HG02970 (cell line): ENCODE measurements around the gene SHBG.
"Not testable (repeated sequence)": the region's sequence is repeated elsewhere in the genome, so short reads cannot be mapped to it uniquely, and the experiment has no call there.

Experiments
- ATAC-seq: cut with Tn5 transposase; IDR thresholded peaks from one replicate; pipeline ENCODE4 v1.9.1; 2021; ENCODE audit warnings: mild to moderate bottlenecking, moderate library complexity, moderate number of reproducible peaks; ENCODE audit not compliant: unreplicated experiment, low FRiP score

Gene SHBG

GRCh38 chr17:7641635-7642034 is 11.7 kb downstream of the SHBG start:
- not testable (repeated sequence) for ATAC-seq

GRCh38 chr17:7644775-7645174 is 14.8 kb downstream of the SHBG start:
- no peak for ATAC-seq

GRCh38 chr17:7646457-7646856 is 16.5 kb downstream of the SHBG start:
- ATAC-seq = no peak

- ATAC-seq = no peak
Observed at GRCh38 chr17:7647018-7647417, 17.1 kb downstream of the SHBG start.

- ATAC-seq = no peak
Observed at GRCh38 chr17:7650509-7651096, 20.7 kb downstream of the SHBG start, which contains the start of gene ATP1B2. TSS of gene ATP1B2 (plus strand) at chr17:7650926. CDS start at chr17:7651519, 593 bp downstream.

- no peak for ATAC-seq
Observed at GRCh38 chr17:7651097-7651664, 21.2 kb downstream of the SHBG start.

GRCh38 chr17:7651665-7652387 is 21.9 kb downstream of the SHBG start:
- ATAC-seq = no peak

GRCh38 chr17:7652388-7653356 is 22.7 kb downstream of the SHBG start:
- no peak for ATAC-seq

GRCh38 chr17:7654832-7655540 is 25.1 kb downstream of the SHBG start:
- ATAC-seq = no peak

- no peak for ATAC-seq
Observed at GRCh38 chr17:7655541-7655840, 25.6 kb downstream of the SHBG start.

- ATAC-seq = no peak
Observed at GRCh38 chr17:7656958-7657609, 27.1 kb downstream of the SHBG start.

- no peak for ATAC-seq
Observed at GRCh38 chr17:7667656-7668406, 37.9 kb downstream of the SHBG start.

- ATAC-seq = no peak
Observed at GRCh38 chr17:7668482-7668881, 38.5 kb downstream of the SHBG start.

GRCh38 chr17:7673239-7673638 is 43.3 kb downstream of the SHBG start:
- ATAC-seq = no peak

- ATAC-seq = no peak
Observed at GRCh38 chr17:7674934-7675333, 45.0 kb downstream of the SHBG start.

GRCh38 chr17:7676533-7676932 is 46.6 kb downstream of the SHBG start:
- ATAC-seq = no peak

- no peak for ATAC-seq
Observed at GRCh38 chr17:7677388-7678067, 47.6 kb downstream of the SHBG start.
